Muscle layer of duodenum (tissue), 2 donors: Measurements from ENCODE around the gene CNOT11.

ENCODE experiments used
- H3K27ac ChIP-seq: one replicate; pipeline ENCODE4 v1.7.0; 2013; ENCODE audit warnings: mild to moderate bottlenecking, low read length
- H3K27me3 ChIP-seq: one replicate; pipeline ENCODE4 v1.7.0; 2013; ENCODE audit warnings: low read depth, mild to moderate bottlenecking, control low read depth, low read length
- H3K36me3 ChIP-seq, 2 donors: one replicate each; pipeline ENCODE4 v1.7.0; 2013; ENCODE audit warnings: low read length in 2 of 2, control low read depth in 1 of 2, mild to moderate bottlenecking in 1 of 2; ENCODE audit not compliant: insufficient read depth in 2 of 2, control insufficient read depth in 1 of 2
- H3K4me1 ChIP-seq, 2 donors: one replicate each; pipeline ENCODE4 v1.7.0; 2013; ENCODE audit warnings: low read length in 2 of 2, mild to moderate bottlenecking in 2 of 2, control low read depth in 1 of 2, moderate library complexity in 1 of 2; ENCODE audit not compliant: insufficient read depth in 2 of 2, control insufficient read depth in 1 of 2
- H3K4me3 ChIP-seq, 2 donors: one replicate each; pipeline ENCODE4 v1.7.0; 2013; ENCODE audit warnings: low read length in 2 of 2, low read depth in 1 of 2, mild to moderate bottlenecking in 1 of 2
- H3K9me3 ChIP-seq, 2 donors: one replicate each; pipeline ENCODE4 v1.7.0; 2013; ENCODE audit warnings: low read length in 2 of 2, control low read depth in 1 of 2, mild to moderate bottlenecking in 1 of 2; ENCODE audit not compliant: control insufficient read depth in 1 of 2
- donor health status: healthy.

Gene CNOT11

DNA sequence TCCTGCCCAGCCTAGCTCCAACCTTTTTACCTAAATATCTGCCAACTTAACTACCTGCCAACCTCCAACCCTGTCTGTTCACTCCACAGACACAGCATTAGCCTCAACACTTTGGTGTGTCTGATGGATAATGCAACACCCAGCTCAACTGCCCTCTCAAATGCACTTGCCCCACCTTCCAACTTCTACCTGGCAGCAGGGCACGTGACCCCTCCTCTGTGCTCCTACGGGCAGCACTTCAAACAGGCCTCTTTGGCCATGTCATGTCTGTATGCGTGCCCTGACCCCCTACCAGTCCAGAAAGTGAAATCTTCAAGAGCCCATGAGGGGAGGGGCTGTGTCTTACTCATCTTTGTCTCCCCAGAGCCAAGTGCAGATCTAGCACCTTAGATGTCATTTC, 30.3 kb downstream of the CNOT11 start:
- Histone ChIP-seq H3K36me3 (peaks cover 53 to 76% of the 10 kb centered on the region in 2 donors), H3K4me1 (no peaks in the 10 kb centered on the region), H3K4me3 (no peak overlapping the region), H3K9me3 (no peaks in the 10 kb centered on the region), H3K27me3 (no peaks in the 10 kb centered on the region), H3K27ac (no peak overlapping the region)

DNA sequence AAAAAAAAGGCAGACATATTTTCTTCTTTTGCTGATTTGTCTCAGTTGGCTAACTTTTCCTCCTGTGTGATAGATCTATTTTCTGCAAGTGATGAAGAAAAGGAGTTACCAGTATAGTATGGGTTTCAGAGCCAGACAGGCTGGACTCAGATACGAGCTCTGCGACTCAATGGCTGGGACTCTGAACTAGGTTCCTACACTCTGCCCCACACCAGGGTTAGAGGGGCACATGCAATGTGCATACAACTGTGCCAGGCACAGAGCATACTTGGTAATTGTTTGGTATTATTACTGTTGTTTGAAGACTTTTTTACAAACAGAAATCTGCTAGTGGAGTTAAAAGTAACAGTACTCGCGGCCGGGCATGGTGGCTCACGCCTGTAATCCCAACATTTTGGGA, 34.0 kb downstream of the CNOT11 start:
- Histone ChIP-seq H3K27me3 (no peaks in the 10 kb centered on the region), H3K9me3 (no peaks in the 10 kb centered on the region), H3K4me3 (no peak overlapping the region), H3K36me3 (peaks cover 46 to 63% of the 10 kb centered on the region in 2 donors), H3K27ac (no peak overlapping the region), H3K4me1 (no peaks in the 10 kb centered on the region)

DNA sequence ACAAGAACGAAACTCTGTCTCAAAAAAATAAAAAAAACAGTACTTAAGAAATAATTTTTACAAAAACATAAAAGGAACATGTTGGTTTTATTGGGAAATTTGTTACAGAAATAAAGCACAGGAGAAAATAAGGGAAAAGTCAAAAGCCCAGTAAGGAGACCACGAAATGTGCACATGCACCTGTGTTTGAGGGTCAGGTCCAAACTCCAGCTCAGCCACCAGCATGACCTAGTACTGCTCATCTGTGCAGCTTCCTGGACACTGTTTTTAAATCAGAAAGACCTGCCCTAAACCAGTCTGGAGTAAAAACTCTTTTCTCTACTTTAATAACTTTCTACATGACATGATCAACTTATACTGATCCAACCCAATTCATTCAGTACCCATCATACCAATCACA, 34.6 kb downstream of the CNOT11 start:
- no peaks in the 10 kb centered on the region for H3K4me1 ChIP-seq
- H3K9me3 ChIP-seq, result no peaks in the 10 kb centered on the region
- H3K4me3 ChIP-seq, result no peak overlapping the region
- H3K36me3 ChIP-seq, result peaks cover 45 to 63% of the 10 kb centered on the region in 2 donors
- no peaks in the 10 kb centered on the region for H3K27me3 ChIP-seq
- no peak overlapping the region for H3K27ac ChIP-seq

DNA sequence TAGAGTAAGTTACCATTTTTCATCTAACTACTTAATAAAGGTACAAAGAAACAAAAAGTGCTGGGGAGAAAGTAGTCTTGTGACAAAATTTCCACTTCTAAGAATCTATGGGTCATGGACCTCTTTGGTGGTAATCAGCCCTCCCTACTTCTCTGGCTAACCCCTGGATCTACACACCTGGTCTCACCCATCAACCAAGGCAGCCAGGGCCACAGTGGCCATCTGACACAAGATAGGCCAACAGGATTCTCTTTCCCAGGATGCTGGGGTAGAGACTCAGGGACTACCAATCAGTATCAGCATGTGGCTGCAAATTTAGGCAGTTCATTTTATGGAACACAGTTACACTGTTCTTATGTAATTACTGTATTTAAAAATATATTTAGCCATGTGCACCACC, 38.0 kb downstream of the CNOT11 start:
- Histone ChIP-seq H3K9me3 (no peaks in the 10 kb centered on the region), H3K4me3 (no peak overlapping the region), H3K27ac (no peak overlapping the region), H3K4me1 (no peaks in the 10 kb centered on the region), H3K36me3 (peaks cover 46 to 51% of the 10 kb centered on the region in 2 donors), H3K27me3 (no peaks in the 10 kb centered on the region)

DNA sequence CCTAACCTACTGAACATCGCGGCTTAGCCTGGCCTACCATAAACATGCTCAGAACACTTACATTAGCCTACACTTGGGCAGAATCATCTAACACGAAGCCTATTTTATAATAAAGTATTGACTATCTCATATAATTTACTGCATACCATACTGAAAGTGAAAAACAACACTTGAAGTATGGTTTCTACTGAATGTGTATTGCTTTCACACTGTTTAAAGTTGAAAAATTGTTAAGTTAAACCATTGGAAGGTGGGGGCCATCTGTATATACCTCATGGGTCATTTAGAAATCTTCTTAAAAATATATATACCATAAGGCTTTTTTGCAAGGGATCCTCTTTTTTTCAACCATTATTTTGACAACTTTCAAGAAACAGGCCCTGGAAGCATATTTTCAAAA, 39.3 kb downstream of the CNOT11 start:
- Histone ChIP-seq H3K27me3 (no peaks in the 10 kb centered on the region), H3K27ac (no peak overlapping the region), H3K4me3 (no peak overlapping the region), H3K4me1 (no peaks in the 10 kb centered on the region), H3K36me3 (peaks cover 34 to 38% of the 10 kb centered on the region in 2 donors), H3K9me3 (no peaks in the 10 kb centered on the region)

DNA sequence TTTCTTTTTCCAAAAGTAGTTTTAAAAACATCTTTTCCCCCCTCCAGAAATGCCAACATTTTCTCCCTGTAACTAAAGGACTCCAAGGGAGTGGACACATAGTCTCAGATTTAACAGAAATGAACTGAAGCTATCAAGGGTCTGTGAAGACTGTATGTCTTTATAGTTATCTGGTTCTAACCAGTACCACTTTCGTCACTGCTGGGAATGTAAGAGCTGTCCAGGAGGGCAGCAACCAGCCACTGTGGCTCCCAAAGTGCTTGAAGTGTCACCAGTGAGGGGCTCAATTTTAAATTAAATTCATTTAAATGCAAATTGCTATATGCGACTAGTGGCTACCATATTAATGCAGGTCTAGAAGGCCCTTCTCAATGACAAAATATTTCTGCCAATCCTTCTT, 40.9 kb downstream of the CNOT11 start:
- Histone ChIP-seq H3K27me3 (no peaks in the 10 kb centered on the region), H3K4me1 (peaks cover 0 to 7% of the 10 kb centered on the region in 2 donors), H3K4me3 (no peak overlapping the region), H3K36me3 (peaks cover 28% of the 10 kb centered on the region in 2 donors), H3K9me3 (no peaks in the 10 kb centered on the region), H3K27ac (no peak overlapping the region)

DNA sequence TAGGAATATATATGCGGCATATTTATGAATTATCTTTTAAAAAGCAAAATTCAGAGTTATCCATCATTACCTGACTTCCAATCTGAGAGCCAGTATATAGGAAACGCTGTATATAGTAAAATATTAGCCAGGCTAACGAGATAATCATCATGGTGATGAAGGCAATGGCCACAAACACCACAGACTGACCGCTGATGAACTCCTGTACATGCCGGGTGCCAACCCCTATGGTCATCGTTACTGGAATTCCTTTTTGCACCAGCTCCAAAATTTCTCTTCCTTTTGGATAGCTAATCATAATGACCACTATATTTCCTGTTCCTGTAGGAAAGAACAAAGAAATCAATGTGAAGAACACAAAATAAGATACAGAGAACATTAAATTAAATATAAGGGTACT, 42.2 kb downstream of the CNOT11 start:
- Histone ChIP-seq H3K36me3 (peaks cover 24 to 28% of the 10 kb centered on the region in 2 donors), H3K27ac (no peak overlapping the region), H3K9me3 (no peaks in the 10 kb centered on the region), H3K4me1 (peaks cover 0 to 7% of the 10 kb centered on the region in 2 donors), H3K27me3 (no peaks in the 10 kb centered on the region), H3K4me3 (no peak overlapping the region)

DNA sequence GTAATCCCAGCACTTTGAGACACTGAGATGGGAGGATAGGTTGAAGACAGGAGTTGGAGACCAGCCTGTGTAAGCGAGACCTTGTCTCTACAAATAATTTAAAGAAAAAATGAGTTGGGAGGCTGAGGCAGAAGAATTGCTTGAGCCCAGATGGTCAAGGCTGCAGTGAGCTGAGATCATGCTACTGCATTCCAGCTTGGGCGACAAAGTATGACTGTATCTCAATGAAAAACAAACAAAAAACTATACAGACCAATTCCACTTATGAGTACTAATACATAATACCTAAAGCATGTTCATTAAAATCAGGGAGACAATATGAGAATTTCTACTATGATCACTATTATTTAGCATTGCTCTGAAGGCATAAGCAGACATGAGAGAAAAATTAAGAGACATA, 43.2 kb downstream of the CNOT11 start:
- Histone ChIP-seq H3K4me1 (peaks cover 0 to 11% of the 10 kb centered on the region in 2 donors), H3K9me3 (no peaks in the 10 kb centered on the region), H3K4me3 (no peak overlapping the region), H3K27me3 (no peaks in the 10 kb centered on the region), H3K27ac (no peak overlapping the region), H3K36me3 (peaks cover 24 to 30% of the 10 kb centered on the region in 2 donors)

DNA sequence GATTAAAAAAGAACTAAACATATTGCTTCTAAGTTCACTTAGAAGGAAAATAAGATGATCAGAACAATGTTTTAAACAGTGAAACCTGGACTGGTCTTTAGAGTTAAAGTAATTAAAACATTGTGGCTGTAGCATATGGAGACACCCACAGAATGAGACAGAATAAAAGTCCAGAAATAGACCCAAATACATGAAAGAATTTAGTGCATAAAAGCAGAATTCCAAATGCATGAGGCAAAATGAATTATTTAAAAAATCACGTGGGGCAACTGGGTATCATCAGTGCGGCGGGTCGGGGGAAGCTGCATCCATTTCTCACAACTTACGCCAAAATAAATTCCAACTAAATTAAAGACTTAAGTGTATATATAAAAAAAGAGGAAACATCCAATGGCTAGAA, 43.7 kb downstream of the CNOT11 start:
- no peak overlapping the region for H3K27ac ChIP-seq
- H3K9me3 ChIP-seq, result no peaks in the 10 kb centered on the region
- H3K4me3 ChIP-seq, result no peak overlapping the region
- H3K4me1 ChIP-seq, result peaks cover 0 to 14% of the 10 kb centered on the region in 2 donors
- peaks cover 24 to 29% of the 10 kb centered on the region in 2 donors for H3K36me3 ChIP-seq
- H3K27me3 ChIP-seq, result no peaks in the 10 kb centered on the region

DNA sequence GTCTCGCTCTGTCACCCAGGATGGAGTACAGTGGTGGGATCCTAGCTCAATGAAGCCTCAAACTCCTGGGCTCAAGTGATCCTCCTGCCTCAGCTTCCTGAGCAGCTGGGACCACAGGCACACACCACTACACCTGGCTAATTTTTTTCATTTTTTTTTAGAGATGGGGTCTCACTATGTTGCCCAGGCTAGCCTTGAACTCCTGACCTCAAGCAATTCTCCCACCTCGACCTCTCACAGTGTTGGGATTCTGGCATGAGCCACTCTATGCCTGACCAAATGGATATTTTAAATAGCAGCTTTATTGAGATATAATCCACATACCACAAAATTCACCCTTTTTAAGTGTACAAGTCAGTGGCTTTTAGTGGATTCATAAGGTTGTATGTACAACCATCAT, 44.7 kb downstream of the CNOT11 start:
- H3K4me1 ChIP-seq, result peaks cover 0 to 14% of the 10 kb centered on the region in 2 donors
- no peak overlapping the region for H3K27ac ChIP-seq
- H3K36me3 ChIP-seq, result peaks cover 19% of the 10 kb centered on the region in 2 donors
- no peaks in the 10 kb centered on the region for H3K9me3 ChIP-seq
- H3K4me3 ChIP-seq, result no peak overlapping the region
- no peaks in the 10 kb centered on the region for H3K27me3 ChIP-seq

DNA sequence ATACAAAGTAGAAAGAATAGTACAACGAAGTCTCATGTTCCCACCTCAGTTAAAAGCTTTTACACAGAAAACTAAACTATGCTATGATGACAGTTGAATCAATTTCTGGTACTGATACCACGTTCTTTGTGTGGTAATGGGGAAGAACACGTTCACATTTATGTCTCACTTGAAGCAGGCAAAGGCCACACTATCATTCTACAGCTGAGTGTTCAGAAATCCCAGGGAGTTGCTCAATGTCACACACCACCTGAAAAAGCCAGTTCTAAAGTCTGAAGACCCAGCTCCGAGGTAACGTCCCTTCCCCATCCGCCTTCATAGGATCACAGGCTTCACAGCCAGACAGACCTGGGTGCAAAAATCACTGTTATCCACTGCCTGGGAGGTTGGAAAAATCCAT, 46.9 kb downstream of the CNOT11 start:
- Histone ChIP-seq H3K4me1 (peaks cover 0 to 19% of the 10 kb centered on the region in 2 donors), H3K36me3 (peaks cover 4 to 5% of the 10 kb centered on the region in 2 donors), H3K27me3 (no peaks in the 10 kb centered on the region), H3K4me3 (no peak overlapping the region), H3K9me3 (no peaks in the 10 kb centered on the region), H3K27ac (no peak overlapping the region)

DNA sequence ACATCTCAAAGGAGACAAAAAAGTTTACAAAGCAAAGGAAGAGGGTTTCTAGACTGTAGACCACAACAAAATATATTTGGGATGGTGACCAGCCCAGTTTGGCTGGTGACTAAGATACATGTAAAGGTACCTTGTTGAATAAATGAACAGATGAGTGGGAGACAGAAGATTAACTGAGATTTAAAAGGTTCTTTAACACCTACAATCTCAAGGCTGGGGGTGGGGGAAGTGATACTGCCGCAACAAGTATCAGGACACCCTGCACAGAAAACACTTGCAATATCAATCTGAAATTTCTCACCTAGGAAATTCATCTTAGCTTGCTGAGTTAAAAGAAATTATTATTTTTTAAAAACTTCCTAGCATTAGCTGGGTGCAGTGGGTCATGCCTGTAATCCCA, 47.5 kb downstream of the CNOT11 start:
- peaks cover 0 to 5% of the 10 kb centered on the region in 2 donors for H3K36me3 ChIP-seq
- no peaks in the 10 kb centered on the region for H3K9me3 ChIP-seq
- H3K27me3 ChIP-seq, result no peaks in the 10 kb centered on the region
- no peak overlapping the region for H3K4me3 ChIP-seq
- H3K27ac ChIP-seq, result no peak overlapping the region
- peaks cover 2 to 22% of the 10 kb centered on the region in 2 donors for H3K4me1 ChIP-seq
